Mesenchymal stem cell (in vitro differentiated cells and primary cell): ENCODE results near the gene IFNA21. TPM values are rescaled to one million over a fixed set of nuclear protein-coding genes. Genes with fewer than 3 reads are reported as not detected.
"Not testable (repeated sequence)": the region's sequence is repeated elsewhere in the genome, so short reads cannot be mapped to it uniquely, and the experiment has no call there.

Experiments used
- DNase-seq: peaks from one replicate; pipeline ENCODE4 v3.0.0-alpha.2; 2013
- H2AFZ ChIP-seq: one replicate; pipeline ENCODE4 v1.6.1; 2013; ENCODE audit warnings: low read depth, mild to moderate bottlenecking, control low read depth, inconsistent platforms, low read length, moderate library complexity
- H2AK5ac ChIP-seq: 2 replicates; pipeline ENCODE4 v1.6.1; 2013; ENCODE audit warnings: low read length, moderate library complexity, mild to moderate bottlenecking, inconsistent platforms; ENCODE audit not compliant: severe bottlenecking
- H2BK120ac ChIP-seq: one replicate; pipeline ENCODE4 v1.6.1; 2013; ENCODE audit warnings: low read depth, mild to moderate bottlenecking, inconsistent platforms, low read length, moderate library complexity
- H2BK12ac ChIP-seq, 2 experiments: one replicate each; pipeline ENCODE4 v1.6.1; 2013; ENCODE audit warnings: inconsistent platforms in 2 of 2, low read length in 2 of 2, mild to moderate bottlenecking in 2 of 2, moderate library complexity in 2 of 2, control low read depth in 1 of 2
- H2BK15ac ChIP-seq: one replicate; pipeline ENCODE4 v1.6.1; 2013; ENCODE audit warnings: mild to moderate bottlenecking, low read depth, inconsistent platforms; ENCODE audit not compliant: poor library complexity, severe bottlenecking
- H2BK5ac ChIP-seq: 2 replicates; pipeline ENCODE4 v1.6.1; 2013; ENCODE audit warnings: low read depth, mild to moderate bottlenecking, low read length, control low read depth, inconsistent platforms; ENCODE audit not compliant: poor library complexity, severe bottlenecking
- H3K14ac ChIP-seq, 2 experiments: one replicate each; pipeline ENCODE4 v1.6.1; 2013; ENCODE audit warnings: inconsistent platforms in 2 of 2, low read length in 2 of 2, control low read depth in 1 of 2, mild to moderate bottlenecking in 1 of 2, moderate library complexity in 1 of 2
- H3K18ac ChIP-seq, 2 experiments: one replicate each; pipeline ENCODE4 v1.6.1; 2013; ENCODE audit warnings: inconsistent platforms in 2 of 2, low read length in 2 of 2, control low read depth in 1 of 2, low read depth in 1 of 2, mild to moderate bottlenecking in 1 of 2
- H3K23ac ChIP-seq, 2 experiments: one replicate each; pipeline ENCODE4 v1.6.1; 2013; ENCODE audit warnings: inconsistent platforms in 2 of 2, low read length in 2 of 2, mild to moderate bottlenecking in 2 of 2, moderate library complexity in 2 of 2, control low read depth in 1 of 2
- H3K27ac ChIP-seq: 2 replicates; pipeline ENCODE4 v1.5.1; 2013; ENCODE audit warnings: mild to moderate bottlenecking, moderate library complexity, low read length, control low read depth, inconsistent platforms; ENCODE audit not compliant: poor library complexity, severe bottlenecking
- H3K27me3 ChIP-seq, 2 experiments: 2 replicates each; pipeline versions ENCODE4 v1.6.1 to v1.7.0; 2013; ENCODE audit warnings: low read length in 2 of 2, mild to moderate bottlenecking in 2 of 2, moderate library complexity in 2 of 2, control low read depth in 1 of 2, inconsistent platforms in 1 of 2; ENCODE audit not compliant: control insufficient read depth in 1 of 2, insufficient read depth in 1 of 2
- H3K36me3 ChIP-seq, 2 experiments: 2 replicates each; pipeline versions ENCODE4 v1.6.1 to v1.7.0; 2013; ENCODE audit warnings: low read length in 2 of 2, control low read depth in 1 of 2, inconsistent platforms in 1 of 2, low read depth in 1 of 2, mild to moderate bottlenecking in 1 of 2; ENCODE audit not compliant: insufficient read depth in 2 of 2, control insufficient read depth in 1 of 2
- H3K4ac ChIP-seq, 2 experiments: one replicate each; pipeline ENCODE4 v1.6.1; 2013; ENCODE audit warnings: inconsistent platforms in 2 of 2, low read length in 2 of 2, mild to moderate bottlenecking in 2 of 2, moderate library complexity in 2 of 2, control low read depth in 1 of 2, low read depth in 1 of 2
- H3K4me1 ChIP-seq: 2 replicates; pipeline ENCODE4 v1.6.1; 2013; ENCODE audit warnings: low read depth, low read length, control low read depth; ENCODE audit not compliant: control insufficient read depth, insufficient read depth
- H3K4me2 ChIP-seq: 2 replicates; pipeline ENCODE4 v1.6.1; 2013; ENCODE audit warnings: low read length, mild to moderate bottlenecking, inconsistent platforms; ENCODE audit not compliant: poor library complexity, severe bottlenecking
- H3K4me3 ChIP-seq, 2 experiments: 2 replicates each; pipeline versions ENCODE4 v1.5.1 to v1.7.0; 2013; ENCODE audit warnings: low read length in 2 of 2, mild to moderate bottlenecking in 2 of 2, control low read depth in 1 of 2, low read depth in 1 of 2; ENCODE audit not compliant: insufficient read depth in 1 of 2
- H3K79me1 ChIP-seq: replicated peaks from 2 replicates; pipeline ENCODE4 v1.6.1; 2013; ENCODE audit warnings: mild to moderate bottlenecking, control low read depth, low read length, inconsistent platforms; ENCODE audit not compliant: poor library complexity, severe bottlenecking
- H3K9ac ChIP-seq: 2 replicates; pipeline ENCODE4 v1.7.0; 2013; ENCODE audit warnings: mild to moderate bottlenecking, low read length, moderate library complexity
- H3K9me3 ChIP-seq: 2 replicates; pipeline ENCODE4 v1.7.0; 2013; ENCODE audit warnings: mild to moderate bottlenecking, low read length; ENCODE audit not compliant: control insufficient read depth
- H4K8ac ChIP-seq: one replicate; pipeline ENCODE4 v1.6.1; 2013; ENCODE audit warnings: inconsistent platforms, mild to moderate bottlenecking, low read length, moderate library complexity
- H4K91ac ChIP-seq: one replicate; pipeline ENCODE4 v1.6.1; 2013; ENCODE audit warnings: mild to moderate bottlenecking, low read length, inconsistent platforms
- WGBS: methylation state at CpG from one replicate; pipeline ENCODE4 v1.1.7; 2013; ENCODE audit warnings: mixed read lengths; 5-methylcytosine and 5-hydroxymethylcytosine counted together
- polyA plus RNA-seq, 2 experiments: library from polyadenylated mRNA; stranded (reverse); fragments of 200-250 nt; gene quantifications; one replicate each; pipeline ENCODE4 v1.2.3, GENCODE V29; 2013

Gene IFNA21
- not detected for polyA plus RNA-seq (2013, experiment 1 of 2)
- not detected for polyA plus RNA-seq (2013, experiment 2 of 2)

DNA sequence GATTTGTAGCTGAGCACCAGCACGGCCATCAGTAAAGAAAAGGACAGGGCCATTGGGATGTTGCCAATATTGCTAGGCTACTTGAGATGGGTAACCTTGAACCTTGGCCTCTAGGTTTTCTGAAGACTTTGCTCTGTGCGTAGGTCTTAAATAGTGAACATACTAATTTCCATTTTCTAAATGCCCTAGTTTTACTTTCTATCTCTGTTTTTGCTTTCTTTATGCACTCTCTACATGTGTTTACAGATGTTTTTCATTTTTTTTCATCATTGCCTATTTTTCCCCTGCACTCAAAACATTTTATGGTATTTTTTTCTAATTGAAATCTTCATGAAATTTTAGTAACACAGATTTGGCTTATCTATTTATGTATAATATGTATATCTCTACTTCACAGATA is at the start of gene IFNA21:
Gene IFNA21 (minus strand): TSS at position 101 of the 400 bp plus-strand sequence. CDS start 48 bp downstream, at position 53.
- H3K36me3 ChIP-seq, H2BK12ac ChIP-seq, H3K18ac ChIP-seq, H3K9ac ChIP-seq, H3K4me2 ChIP-seq, H3K27me3 ChIP-seq, H3K4me1 ChIP-seq, H2BK15ac ChIP-seq, H4K8ac ChIP-seq, H3K23ac ChIP-seq, H2BK5ac ChIP-seq, H4K91ac ChIP-seq, H3K27ac ChIP-seq, H3K14ac ChIP-seq, DNase-seq, H3K9me3 ChIP-seq, H3K4ac ChIP-seq, H2AFZ ChIP-seq, H3K4me3 ChIP-seq, H2AK5ac ChIP-seq, H2BK120ac ChIP-seq, H3K79me1 ChIP-seq: not testable (repeated sequence)
- WGBS, result 100% methylated on average over 1 of the region's 2 CpGs

DNA sequence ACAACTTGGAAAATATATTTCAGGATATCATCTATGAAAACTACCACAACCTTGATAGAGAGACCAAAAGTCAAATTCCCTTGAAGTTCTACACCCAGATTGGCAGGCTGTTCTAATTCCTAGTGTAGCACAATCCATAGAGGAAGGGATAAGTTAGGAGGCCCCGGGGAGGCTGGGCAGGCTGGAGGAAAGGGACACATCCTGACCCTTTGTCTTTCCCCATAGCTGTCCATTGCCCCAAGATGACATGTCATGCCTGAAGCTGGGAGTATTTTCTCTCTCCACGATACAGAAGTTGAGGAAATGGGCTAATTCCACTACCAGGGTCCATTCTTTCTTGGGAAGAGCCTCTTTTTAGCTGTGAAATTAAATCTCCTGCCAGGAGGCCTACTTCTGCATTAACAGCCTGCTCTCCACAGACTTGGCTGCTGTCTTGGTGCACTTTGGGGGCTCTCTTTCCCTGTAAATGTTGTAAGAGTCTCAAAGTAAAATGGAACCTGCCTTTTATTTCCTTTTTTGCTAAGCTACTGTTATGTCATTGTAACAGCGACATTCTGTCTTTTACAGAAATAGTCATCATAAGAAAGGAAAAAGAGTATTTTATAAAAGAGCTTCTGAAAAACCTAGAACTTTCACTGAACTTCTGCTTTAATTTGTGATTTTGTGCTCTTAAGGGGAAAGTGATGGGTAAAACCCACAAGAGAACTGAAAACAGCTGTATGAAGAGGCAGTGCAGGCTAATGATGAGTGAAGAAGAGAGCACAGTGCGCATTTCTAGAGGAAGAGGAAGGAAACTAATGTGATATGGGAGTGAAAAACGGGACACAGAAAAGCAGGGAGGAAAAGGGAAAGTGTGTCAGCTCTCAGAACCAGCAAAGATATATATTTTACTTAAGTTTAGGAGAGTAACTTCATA is 47.2 kb upstream of the IFNA21 start:
- not testable (repeated sequence) for H2BK15ac ChIP-seq, H3K36me3 ChIP-seq, H4K8ac ChIP-seq, H4K91ac ChIP-seq, H3K9me3 ChIP-seq, H2BK120ac ChIP-seq, H2AK5ac ChIP-seq, H3K27me3 ChIP-seq, H2BK5ac ChIP-seq, H3K27ac ChIP-seq, H2AFZ ChIP-seq, H3K18ac ChIP-seq, H3K4me2 ChIP-seq, H2BK12ac ChIP-seq, H3K23ac ChIP-seq, H3K4me3 ChIP-seq, H3K79me1 ChIP-seq, H3K14ac ChIP-seq, H3K4ac ChIP-seq, H3K4me1 ChIP-seq
- peak overlapping the region; percentile 11 for H3K9ac ChIP-seq
- peak; percentile 2 for DNase-seq
- WGBS, result 86% methylated on average over 1 of the region's 5 CpGs

DNA sequence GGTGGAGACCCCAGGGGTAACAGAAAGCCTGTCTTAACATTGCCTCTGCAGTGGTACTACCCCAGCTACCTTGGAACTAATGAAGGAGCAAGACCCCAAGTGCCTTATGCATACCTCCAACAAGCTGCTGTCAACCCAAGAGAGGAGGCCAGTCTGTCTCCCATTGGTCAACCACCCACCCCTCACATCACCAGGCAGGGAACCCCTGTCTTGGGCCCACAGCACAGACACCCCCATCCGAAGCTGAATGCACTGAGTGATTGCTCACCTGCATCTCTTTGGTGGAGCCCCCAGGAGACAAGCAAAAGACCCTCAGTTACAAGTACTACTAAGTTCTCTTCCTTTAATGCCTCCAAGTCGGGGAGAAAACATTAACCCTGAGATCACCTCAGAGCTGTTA is 45.7 kb upstream of the IFNA21 start:
- H3K23ac ChIP-seq, DNase-seq, H3K36me3 ChIP-seq, H2AFZ ChIP-seq, H4K91ac ChIP-seq, H3K4me2 ChIP-seq, H2AK5ac ChIP-seq, H3K4me3 ChIP-seq, H3K9me3 ChIP-seq, H3K18ac ChIP-seq, H2BK5ac ChIP-seq, H3K14ac ChIP-seq, H3K9ac ChIP-seq, H3K27ac ChIP-seq, H2BK120ac ChIP-seq, H4K8ac ChIP-seq, H3K27me3 ChIP-seq, H2BK12ac ChIP-seq, H2BK15ac ChIP-seq, H3K79me1 ChIP-seq, H3K4me1 ChIP-seq, H3K4ac ChIP-seq: not testable (repeated sequence)
- WGBS, result 68% methylated on average over 2 of the region's 2 CpGs

DNA sequence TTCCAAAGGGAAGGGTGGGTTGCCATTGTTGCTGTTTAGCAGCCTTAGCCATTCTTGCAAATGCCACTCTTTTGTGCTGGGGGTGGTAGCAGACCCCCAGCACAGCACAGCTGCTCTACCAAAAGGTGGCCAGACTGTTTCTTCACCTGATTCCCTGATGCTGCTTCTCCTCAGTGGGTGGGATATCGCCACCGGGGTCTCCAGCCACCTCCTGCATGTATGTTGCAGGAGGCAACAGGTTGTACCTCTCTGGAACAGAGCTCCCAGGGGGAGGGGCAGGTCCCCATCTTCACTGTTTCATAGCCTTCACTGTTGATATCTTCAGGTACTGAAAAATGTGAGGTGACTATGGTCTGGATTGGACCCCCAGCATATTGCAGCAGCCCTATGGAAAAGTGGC is 44.3 kb upstream of the IFNA21 start:
- H4K8ac ChIP-seq, H2AK5ac ChIP-seq, H3K23ac ChIP-seq, H4K91ac ChIP-seq, H2BK5ac ChIP-seq, H3K4me1 ChIP-seq, H2BK15ac ChIP-seq, H3K9ac ChIP-seq, H3K36me3 ChIP-seq, H3K9me3 ChIP-seq, H2BK12ac ChIP-seq, H3K14ac ChIP-seq, H3K79me1 ChIP-seq, DNase-seq, H3K4ac ChIP-seq, H2AFZ ChIP-seq, H2BK120ac ChIP-seq, H3K4me3 ChIP-seq, H3K4me2 ChIP-seq, H3K18ac ChIP-seq, H3K27ac ChIP-seq, H3K27me3 ChIP-seq: not testable (repeated sequence)
- 95% methylated on average over 2 of the region's 2 CpGs for WGBS
